GM08714 (cell line): Measurements from ENCODE around the gene FNDC3B.
"Not testable (repeated sequence)": the region's sequence is repeated elsewhere in the genome, so short reads cannot be mapped to it uniquely, and the experiment has no call there.

Source experiments
- H3K4me3 ChIP-seq: fragments of 200-500 bp; sonication (Bioruptor generic); 2 replicates; pipeline ENCODE4 v1.5.1; 2014; ENCODE audit warnings: mild to moderate bottlenecking, low read length, inconsistent platforms
- ZNF274 ChIP-seq: IDR thresholded peaks from 2 replicates; pipeline ENCODE4 v1.6.1; 2012; ENCODE audit warnings: mild to moderate bottlenecking, low read depth, low read length

The FNDC3B gene

DNA sequence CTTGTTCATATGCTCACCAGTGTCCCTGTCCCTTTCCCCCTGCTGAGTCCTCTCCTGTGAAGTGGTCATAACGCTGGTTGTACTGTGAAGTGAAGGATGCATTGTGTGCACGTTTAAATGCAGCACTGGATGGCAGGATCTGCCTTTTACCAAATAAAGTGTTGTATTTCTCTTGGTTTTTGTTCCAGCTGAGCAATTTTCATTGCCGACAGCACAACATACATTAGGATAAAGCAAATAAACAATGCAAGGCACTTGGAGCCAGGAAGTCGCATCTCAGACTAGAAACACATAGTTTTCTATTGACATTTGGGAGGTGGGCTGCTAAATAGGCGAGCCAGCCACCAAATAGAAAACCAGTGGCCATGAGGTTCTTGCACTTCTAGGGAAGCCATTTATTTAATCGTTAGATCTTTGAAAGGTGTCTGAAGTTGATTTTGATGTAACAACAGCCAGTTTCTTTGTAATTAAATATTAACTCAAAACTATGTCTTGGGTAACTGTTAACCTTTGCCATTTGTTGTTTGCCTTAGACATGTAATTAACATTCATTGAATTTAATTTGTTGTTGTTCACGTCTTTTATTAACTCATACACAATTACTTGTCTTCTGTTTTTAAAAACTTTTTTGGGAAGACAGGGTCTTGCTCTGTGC is 185.3 kb downstream of the FNDC3B start:
- TF ChIP-seq ZNF274: no peak
- no peak overlapping the region for H3K4me3 ChIP-seq

DNA sequence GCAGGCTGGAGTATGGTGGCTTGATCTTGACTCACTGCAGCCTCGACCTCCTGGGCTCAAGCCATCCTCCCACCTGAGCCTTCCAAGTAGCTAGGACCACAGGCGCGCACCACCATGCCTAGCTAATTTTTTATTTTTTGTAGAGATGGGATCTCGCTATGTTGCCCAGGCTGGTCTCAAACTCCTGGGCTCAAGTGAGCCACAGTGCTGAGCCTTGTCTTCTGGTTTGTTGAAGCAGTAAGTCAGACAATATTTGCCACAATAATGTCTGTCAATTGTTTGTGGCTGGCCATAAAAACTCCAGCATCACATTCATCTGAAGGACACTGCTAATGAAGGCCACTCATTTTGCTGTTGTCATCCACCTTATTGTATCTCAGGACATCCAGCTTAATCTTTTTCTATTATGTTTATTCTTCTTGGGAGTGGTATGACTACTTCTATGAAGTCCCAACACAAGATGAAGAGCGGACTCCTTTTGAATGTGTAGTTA is 185.9 kb downstream of the FNDC3B start:
- no peak for TF ChIP-seq ZNF274
- no peak overlapping the region for H3K4me3 ChIP-seq

DNA sequence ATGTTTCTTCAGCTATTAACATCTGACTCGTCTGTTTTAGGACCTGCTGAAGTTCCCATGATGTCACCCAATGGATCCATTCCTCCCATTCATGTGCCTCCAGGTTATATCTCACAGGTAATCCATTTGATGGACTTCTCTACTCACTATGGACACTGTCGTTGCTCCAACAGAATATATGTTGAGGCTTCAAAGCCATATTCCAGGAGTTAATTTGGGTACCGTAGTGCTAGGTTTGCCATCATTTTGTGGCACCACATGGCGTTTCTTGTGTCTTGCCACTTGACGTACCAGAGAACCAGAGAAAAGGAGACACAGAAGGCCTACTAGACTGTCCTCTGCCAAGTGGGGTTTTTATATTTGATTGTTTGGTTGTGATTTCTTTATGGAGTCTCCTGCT is 187.5 kb downstream of the FNDC3B start:
- TF ChIP-seq ZNF274: no peak

DNA sequence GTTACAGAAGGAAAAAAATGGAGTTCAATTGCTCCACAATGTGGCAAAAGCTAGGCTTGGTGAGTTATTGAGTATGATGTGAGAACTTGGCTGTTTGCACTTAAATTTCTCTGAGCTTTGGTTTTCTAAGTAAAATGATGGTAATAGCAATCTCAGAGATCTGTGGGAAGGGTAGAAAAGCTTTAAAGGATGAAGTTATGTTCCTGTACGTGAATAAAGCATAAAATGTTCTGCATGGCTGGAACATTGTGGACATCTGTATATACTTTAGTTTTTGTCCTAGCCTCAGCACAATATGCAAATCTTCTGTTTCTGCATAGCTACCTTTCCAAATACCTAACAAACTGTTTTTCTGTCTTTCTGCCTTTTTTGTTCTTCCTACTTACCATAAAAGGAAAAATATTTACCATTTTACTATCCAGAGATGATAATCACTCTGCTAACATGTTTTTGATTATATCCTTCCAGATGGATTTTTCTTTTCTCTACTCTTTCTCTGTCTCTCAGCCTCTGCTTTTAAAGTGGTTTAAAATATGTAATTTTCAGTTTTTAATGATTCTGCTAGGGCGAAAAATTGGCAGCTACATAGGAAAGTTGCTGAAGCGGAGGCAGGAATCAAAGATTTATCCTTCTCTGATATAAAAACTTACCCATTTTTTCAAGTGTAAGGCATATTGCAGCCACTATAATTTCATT is 188.1 kb downstream of the FNDC3B start:
- no peak for TF ChIP-seq ZNF274
- H3K4me3 ChIP-seq: no peak overlapping the region

More for the DNA sequence above, 187.5 kb downstream of the FNDC3B start:
- no peak overlapping the region for H3K4me3 ChIP-seq

DNA sequence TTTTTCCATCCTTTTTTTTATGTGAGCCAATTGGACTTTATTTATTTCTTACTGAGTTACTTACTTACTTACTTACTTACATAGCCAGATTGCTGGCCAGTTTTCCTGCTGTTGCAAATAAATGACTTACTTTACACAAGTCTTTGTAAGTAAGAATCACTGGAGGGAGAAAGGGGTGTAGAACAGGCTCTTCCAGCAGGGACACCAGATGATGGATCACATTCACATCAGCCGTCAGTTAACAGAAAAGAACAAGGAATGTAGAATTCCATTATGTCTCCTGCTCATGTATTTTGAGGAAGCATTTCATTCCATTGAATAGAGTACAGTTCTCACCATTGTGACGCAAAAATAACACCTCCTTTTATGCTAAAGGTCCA is 188.6 kb downstream of the FNDC3B start:
- H3K4me3 ChIP-seq: no peak overlapping the region

DNA sequence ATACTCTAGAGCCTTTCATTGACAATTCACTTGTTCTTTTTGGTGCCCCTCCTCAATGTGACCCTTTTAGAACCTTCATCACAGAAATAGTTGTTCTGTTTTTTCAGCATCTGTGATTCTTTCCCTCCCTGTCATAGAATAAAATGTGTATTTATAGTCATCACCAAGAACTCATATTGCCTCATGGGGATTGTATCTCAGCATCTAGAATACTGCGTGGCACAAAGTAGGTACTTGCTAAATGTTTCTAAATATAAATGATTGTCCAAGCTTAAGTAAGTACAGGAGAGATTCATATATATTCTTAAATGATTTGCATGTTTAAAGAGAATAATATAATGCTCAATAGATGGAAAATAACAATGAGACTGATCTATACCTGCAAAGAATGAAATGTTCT is 190.1 kb downstream of the FNDC3B start:
- H3K4me3 ChIP-seq: no peak overlapping the region
- TF ChIP-seq ZNF274: no peak

More for the DNA sequence above, 188.6 kb downstream of the FNDC3B start:
- no peak for TF ChIP-seq ZNF274

DNA sequence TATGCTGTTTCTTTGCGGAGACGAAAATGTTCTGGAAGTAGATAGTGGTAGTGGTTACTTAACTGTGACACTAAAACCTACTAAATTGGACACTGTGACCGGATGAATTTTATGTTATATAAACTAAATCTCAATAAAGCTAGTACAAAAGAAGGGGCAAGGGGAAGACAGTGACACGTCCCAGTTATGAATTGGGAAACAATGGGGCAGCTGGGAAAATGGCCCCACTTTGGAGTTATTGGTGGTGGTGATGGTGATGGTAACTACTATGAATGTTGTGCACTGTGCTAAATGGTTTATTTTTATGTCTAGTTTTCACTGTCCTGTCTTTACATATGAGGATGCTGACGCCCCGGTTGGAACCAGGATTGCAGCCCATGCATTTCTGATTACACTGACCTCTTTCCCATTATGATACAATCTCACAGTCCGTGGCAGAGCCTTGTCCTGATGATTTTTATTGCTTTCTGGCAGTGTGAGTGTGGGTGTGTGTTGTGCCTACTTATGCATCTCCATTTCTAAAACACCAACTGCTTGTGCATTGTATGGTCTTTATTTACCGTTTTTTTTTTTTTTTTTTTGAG is 192.0 kb downstream of the FNDC3B start:
- H3K4me3 ChIP-seq: no peak overlapping the region
- no peak for TF ChIP-seq ZNF274

DNA sequence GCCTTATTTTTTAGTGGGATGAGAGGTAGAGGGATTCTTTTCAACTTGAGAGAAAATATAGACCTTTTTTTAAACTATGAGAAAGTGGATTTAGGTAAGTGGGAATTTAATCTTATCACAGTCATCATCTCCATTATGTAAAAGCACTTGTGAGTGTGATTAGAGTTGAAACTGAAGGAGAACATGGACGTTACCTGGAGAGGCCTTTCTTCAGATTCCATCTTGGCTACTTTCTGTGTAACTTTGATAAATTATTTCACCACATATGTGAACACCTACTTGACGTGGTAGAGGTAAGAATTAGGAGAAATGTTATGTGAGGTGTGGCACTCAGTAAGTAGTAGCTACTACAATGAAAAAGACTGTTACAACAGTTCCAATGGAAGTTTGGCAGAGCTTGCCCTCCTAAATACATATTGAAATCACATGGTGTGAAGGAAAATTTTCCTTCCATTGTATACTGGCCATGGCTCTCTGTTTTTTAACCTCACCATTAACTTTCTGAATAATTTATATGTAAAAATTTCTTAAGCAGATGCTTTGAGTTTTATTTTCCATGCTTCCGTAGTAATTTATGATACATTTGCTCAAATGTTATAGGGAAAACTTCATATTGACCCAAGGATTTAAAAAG is 193.3 kb downstream of the FNDC3B start:
- H3K4me3 ChIP-seq: no peak overlapping the region
- TF ChIP-seq ZNF274: no peak

DNA sequence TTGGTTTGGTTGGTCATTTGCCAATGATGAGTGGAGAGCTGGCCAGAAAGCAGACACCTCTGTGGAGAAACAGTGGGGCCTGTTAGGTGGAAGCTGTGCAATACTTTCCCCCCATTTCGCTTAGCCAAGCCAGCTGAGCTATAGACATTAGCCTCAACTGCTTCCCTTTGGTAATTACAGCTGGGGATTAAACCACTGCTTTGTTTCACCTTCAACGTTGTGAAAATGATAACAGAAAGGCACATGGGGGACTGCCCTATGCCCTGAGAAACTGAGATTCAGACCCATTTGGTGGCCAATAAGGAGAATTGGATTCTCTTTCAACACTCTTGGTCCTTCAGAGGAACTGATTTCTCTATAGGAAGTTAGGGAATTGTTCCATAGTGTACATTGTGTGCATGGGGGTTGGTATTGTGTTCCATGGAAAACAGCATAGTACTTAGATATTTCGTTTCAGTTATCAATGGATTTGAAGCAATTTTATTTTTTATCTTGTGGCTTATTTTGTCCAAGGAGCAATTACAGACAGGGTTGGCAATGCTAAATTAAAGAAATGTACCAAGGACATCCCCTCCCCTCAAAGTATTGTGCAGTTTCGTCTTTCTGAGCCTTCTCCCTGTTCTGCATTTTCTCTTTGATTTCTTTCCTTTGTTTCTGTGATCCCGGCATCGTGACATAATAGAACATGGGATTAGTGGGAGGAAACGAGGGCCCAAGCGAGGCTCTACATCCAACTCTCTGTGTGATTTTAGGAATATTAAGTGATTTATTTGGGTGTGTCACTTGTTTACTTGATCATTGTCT is 194.3 kb downstream of the FNDC3B start:
- H3K4me3 ChIP-seq: no peak overlapping the region
- no peak for TF ChIP-seq ZNF274

DNA sequence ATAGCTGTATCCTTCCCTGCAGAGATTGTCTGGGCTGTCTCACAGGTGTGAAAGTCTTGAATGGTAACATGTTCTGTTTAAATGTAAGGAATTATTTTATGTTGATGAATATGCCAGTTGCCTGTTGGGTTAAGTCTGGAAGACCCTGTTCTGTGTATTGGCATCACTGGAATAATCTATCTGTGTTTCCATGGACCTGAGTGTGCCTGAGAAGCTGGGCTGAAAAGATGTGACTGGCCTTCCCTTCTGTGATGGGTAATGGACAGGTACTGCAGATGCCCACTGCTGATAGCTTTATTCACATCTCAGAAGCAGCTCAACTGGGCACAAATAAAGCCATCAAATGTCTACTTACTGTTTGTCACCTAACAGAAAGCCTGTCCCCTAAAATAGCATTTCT is 196.3 kb downstream of the FNDC3B start:
- no peak for TF ChIP-seq ZNF274
- H3K4me3 ChIP-seq: no peak overlapping the region

DNA sequence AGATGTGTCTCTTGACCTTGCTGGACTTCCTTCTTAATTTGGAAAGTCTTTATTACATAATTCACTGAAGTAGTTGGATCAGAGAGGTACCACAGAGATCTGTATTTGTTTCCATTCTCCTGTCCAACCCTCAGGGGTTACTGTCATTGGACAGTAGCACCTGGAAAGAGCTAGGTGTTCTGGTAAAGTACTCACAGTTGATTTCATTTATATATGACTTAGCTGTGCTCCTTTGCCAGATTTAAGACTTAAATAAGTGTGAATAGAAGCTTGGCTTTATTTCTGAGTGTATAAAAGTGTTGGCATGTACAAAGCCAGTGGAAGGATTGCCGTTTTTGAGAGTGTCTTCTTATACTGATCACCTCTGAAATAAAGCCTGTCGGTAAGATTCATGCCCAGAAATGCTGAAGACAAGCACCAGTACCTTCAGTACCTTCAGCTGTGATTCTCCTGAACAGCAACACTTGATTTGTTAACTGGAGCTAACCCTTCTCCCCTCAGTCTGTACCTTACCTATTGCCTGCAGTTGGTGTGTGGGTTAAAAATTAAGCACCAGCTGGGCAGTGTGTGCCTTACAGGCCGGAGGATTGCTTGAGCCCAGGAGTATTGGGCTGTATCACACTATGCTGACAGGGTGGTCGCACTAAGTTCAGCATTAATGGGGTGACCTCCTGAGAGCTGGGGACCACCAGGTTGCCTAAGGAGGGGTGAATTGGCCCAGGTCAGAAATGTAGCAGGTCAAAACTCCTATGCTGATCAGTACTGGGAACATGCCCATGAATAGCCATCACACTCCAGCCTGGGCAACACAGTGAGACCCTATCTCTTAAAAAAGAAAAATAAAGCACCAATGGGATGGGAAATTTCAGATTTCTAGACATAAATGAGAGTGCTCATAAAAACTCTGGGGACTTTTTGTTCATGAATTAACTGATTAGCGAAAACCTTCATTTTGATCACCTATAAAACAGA is 197.7 kb downstream of the FNDC3B start:
- no peak overlapping the region for H3K4me3 ChIP-seq
- no peak for TF ChIP-seq ZNF274

DNA sequence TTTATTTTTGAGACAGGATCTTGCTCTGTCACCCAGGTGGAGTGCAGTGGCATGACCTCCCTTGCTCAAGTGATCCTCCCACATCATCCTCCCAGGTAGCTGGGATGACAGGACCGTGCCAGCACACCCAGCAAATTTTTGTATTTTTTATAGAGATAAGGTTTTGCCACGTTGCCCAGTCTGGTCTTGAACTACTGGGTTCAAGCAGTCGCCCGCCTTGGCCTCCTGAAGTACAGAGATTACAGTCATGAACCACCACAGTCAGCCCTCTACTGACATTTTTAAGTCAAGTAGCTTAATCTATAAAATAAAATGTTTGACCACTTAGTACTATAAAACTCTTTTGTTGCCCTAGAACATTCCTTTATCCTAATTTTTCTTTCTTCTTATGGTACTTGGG is 198.8 kb downstream of the FNDC3B start:
- no peak overlapping the region for H3K4me3 ChIP-seq
- no peak for TF ChIP-seq ZNF274

DNA sequence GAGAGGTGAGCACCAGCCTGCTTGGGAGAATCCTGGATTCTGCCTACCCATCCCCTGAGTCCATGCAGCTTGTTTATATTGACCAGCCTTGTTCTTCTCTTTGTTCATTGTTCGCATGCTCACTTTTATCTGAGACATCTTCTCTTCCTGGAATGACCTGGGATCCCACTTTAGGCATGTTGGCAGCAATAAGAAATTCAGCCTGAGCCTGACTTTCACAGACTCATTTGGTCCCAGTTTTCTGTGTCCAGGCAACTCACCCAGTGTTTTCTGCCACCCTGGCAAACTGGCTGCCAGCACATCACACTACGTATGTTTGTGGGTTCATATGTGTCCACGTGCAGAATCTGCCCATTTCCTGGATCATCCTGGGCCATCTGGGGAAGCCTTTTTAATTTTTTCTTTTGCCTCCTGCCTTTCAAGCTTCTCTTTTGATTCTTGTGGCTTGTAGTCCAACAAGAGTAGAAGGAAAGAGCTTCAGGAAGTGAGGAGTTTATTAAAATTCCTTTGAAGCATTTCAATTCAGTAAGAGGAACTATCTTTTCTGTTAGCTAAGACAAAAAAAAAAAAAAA is 199.9 kb downstream of the FNDC3B start:
- TF ChIP-seq ZNF274: no peak
- H3K4me3 ChIP-seq: no peak overlapping the region

DNA sequence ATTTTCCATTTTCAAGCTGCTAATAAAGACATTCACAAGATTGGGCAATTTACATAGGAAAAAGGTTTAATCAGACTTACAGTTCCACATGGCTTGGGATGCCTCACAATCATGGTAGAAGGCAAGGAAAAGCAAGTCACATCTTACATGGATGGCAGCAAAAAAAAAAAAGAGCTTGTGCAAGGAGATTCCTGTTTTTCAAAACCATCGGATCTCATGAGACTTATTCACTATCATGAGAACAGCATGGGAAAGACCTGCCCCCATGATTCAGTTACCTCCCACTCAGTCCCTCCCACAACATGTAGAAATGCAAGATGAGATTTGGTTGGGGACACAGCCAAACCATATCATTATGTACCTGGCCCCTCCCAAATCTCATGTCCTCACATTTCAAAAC is 202.0 kb downstream of the FNDC3B start:
- H3K4me3 ChIP-seq: no peak overlapping the region
- TF ChIP-seq ZNF274: no peak

DNA sequence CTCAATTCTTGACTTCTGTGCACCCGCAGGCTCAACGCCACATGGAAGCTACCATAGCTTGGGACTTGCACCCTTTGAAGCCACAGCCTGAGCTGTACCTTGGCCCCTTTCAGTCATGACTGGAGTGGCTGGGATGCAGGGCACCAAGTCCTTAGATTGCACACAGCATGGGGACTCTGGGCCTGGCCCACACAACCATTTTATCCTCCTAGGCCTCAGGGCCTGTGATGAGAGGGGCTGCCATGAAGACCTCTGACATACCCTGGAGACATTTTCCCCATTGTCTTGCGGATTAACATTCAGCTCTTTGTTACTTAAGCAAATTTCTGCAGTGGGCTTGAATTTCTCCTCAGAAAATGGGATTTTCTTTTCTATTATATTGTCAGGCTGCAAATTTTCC is 203.1 kb downstream of the FNDC3B start:
- H3K4me3 ChIP-seq: not testable (repeated sequence)

DNA sequence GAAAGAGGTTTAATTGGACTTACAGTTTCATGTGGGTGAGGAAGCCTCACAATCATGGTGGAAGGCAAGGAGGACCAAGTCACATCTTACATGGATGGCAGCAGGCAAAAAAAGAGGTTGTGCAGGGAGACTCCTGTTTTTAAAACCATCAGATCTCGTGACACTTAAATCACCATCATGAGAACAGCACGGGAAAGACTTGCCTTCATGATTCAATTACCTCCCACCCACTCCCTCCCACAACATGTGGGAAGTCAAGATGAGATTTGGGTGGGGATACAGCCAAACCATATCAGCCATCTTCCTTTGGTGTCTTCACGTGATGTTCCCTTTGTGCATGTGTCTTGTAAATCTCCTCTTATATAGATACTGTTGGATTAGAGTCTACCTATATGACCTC is 204.0 kb downstream of the FNDC3B start:
- H3K4me3 ChIP-seq: not testable (repeated sequence)
